K562 (cell line): Measurements from ENCODE around the gene MGAT5. TPM values are rescaled to one million over a fixed set of nuclear protein-coding genes. Genes with fewer than 3 reads are reported as not detected.

ENCODE experiments used
- ATAC-seq: fragments of 200-7000 bp; cut with Tn5 transposase; 3 replicates; pipeline ENCODE4 v1.9.1; 2020; ENCODE audit warnings: moderate library complexity
- BruUV-seq: library from RNA; stranded (reverse); fragments of 400-500 nt; replicated peaks from 2 replicates; lab custom pipeline; 2021; lab: Mats Ljungman, UMichigan
- CTCF ChIA-PET: fragments of 300-600 bp; formaldehyde crosslinking; extraction: SDS; loops from one replicate; lab custom pipeline; 2021; ENCODE audit warnings: low intra/inter-chr PET ratio; lab: Yijun Ruan, JAX
- POLR2A ChIA-PET: fragments of 300-600, 350-650 bp; sonication (Branson Sonifier 250); formaldehyde crosslinking; extraction: SDS; loops from one replicate; lab custom pipeline; 2021; ENCODE audit warnings: antibody characterized with exemption, inconsistent platforms; lab: Yijun Ruan, JAX
- DNase-seq, 4 experiments: peaks; one replicate each; pipeline versions ENCODE4 v3.0.0 to v3.0.0-alpha.2; 2011 to 2018; ENCODE audit warnings: low spot score in 3 of 4, mixed read lengths in 3 of 4; ENCODE audit errors: extremely low read depth in 1 of 4
- FAIRE-seq: peaks from 2 replicates; lab custom pipeline; 2011; peaks lifted over from hg19 to GRCh38; lab: Jason Lieb, UNC
- H2AFZ ChIP-seq: 2 replicates; pipeline ENCODE4 v1.6.0; 2011; ENCODE audit warnings: low read depth, low read length, control low read depth, inconsistent platforms
- H3K27ac ChIP-seq: fragments of 200-600 bp; 3 replicates; pipeline ENCODE4 v1.8.0; 2011; ENCODE audit warnings: low read depth, mild to moderate bottlenecking, control low read depth, inconsistent platforms, low read length, moderate library complexity, mixed read lengths; ENCODE audit errors: extremely low read depth
- H3K27me3 ChIP-seq, 2 experiments: fragments of 300-600 bp in 1 of 2; 2 replicates in 1 of 2; 3 replicates in 1 of 2; pipeline versions ENCODE4 v1.6.0 to v1.8.0; 2011; ENCODE audit warnings: inconsistent platforms in 2 of 2, low read length in 2 of 2, mild to moderate bottlenecking in 1 of 2, mixed read lengths in 1 of 2, moderate library complexity in 1 of 2; ENCODE audit not compliant: control insufficient read depth in 2 of 2, insufficient read depth in 2 of 2
- H3K36me3 ChIP-seq: fragments of 300-600 bp; 3 replicates; pipeline ENCODE4 v1.8.0; 2011; ENCODE audit warnings: mild to moderate bottlenecking, low read length, inconsistent platforms; ENCODE audit not compliant: control insufficient read depth, insufficient read depth
- H3K4me1 ChIP-seq, 2 experiments: fragments of 200-600 bp in 1 of 2; replicated peaks in 1 of 2; 2 replicates in 1 of 2; 3 replicates in 1 of 2; pipeline versions ENCODE4 v1.5.1 to v1.8.0; 2011; ENCODE audit warnings: inconsistent platforms in 2 of 2, low read length in 2 of 2, mild to moderate bottlenecking in 1 of 2, mixed read lengths in 1 of 2, moderate library complexity in 1 of 2; ENCODE audit not compliant: control insufficient read depth in 2 of 2, insufficient read depth in 2 of 2
- H3K4me2 ChIP-seq: 2 replicates; pipeline ENCODE4 v1.6.1; 2011; ENCODE audit warnings: low read length, control low read depth, inconsistent platforms, mixed read lengths; ENCODE audit not compliant: insufficient read depth
- H3K4me3 ChIP-seq: fragments of 200-600 bp; sonication (generic), shearing (Covaris generic); 2 replicates; pipeline ENCODE4 v1.5.1; 2016; ENCODE audit warnings: control low read depth, inconsistent platforms
- H3K79me2 ChIP-seq: fragments of 200-600 bp; 3 replicates; pipeline ENCODE4 v1.8.0; 2011; ENCODE audit warnings: low read length, inconsistent platforms; ENCODE audit not compliant: control insufficient read depth, insufficient read depth
- H3K9ac ChIP-seq, 2 experiments: 2 replicates each; pipeline versions ENCODE4 v1.6.0 to v1.6.1; 2011; ENCODE audit warnings: low read depth in 2 of 2, low read length in 2 of 2, control low read depth in 1 of 2, inconsistent platforms in 1 of 2, mild to moderate bottlenecking in 1 of 2, mixed read lengths in 1 of 2; ENCODE audit not compliant: insufficient read depth in 1 of 2
- H3K9me1 ChIP-seq: one replicate; pipeline ENCODE4 v1.6.0; 2011; ENCODE audit warnings: inconsistent platforms, mild to moderate bottlenecking, low read length, moderate library complexity; ENCODE audit not compliant: control insufficient read depth, insufficient read depth
- H3K9me3 ChIP-seq: replicated peaks from 2 replicates; pipeline ENCODE4 v1.5.1; 2011; ENCODE audit warnings: low read depth, low read length, inconsistent platforms; ENCODE audit not compliant: control insufficient read depth, insufficient read depth
- H4K20me1 ChIP-seq: replicated peaks from 2 replicates; pipeline ENCODE4 v1.6.1; 2011; ENCODE audit warnings: low read length, inconsistent platforms, mixed read lengths; ENCODE audit not compliant: control insufficient read depth, insufficient read depth
- BRCA1 ChIP-seq, 2 experiments: fragments of 450-650 bp in 1 of 2; sonication (generic) in 1 of 2; formaldehyde crosslinking in 1 of 2; IDR thresholded peaks; 2 replicates each; pipeline versions ENCODE4 v1.5.0 to v1.6.1; 2017 to 2020; ENCODE audit warnings: mild to moderate bottlenecking in 1 of 2, missing genetic modification reagents in 1 of 2
- FOXK2 ChIP-seq, 2 experiments: fragments of 450-650 bp; IDR thresholded peaks in 1 of 2; conservative IDR thresholded peaks in 1 of 2; 2 replicates each; pipeline ENCODE4 v1.6.1; 2016; ENCODE audit warnings: low read depth in 2 of 2, mild to moderate bottlenecking in 1 of 2
- HDAC1 ChIP-seq, 2 experiments: fragments of 450-650 bp; IDR thresholded peaks; 2 replicates each; pipeline ENCODE4 v1.6.1; 2016 to 2017; ENCODE audit warnings: inconsistent platforms in 1 of 2, mild to moderate bottlenecking in 1 of 2, moderate library complexity in 1 of 2
- KHSRP ChIP-seq: fragments of 450-650 bp; IDR thresholded peaks from 2 replicates; pipeline ENCODE4 v1.6.1; 2017
- MYBL2 ChIP-seq, 2 experiments: fragments of 450-650 bp in 1 of 2; sonication (generic) in 1 of 2; formaldehyde crosslinking in 1 of 2; IDR thresholded peaks; 2 replicates each; pipeline versions ENCODE4 v1.6.1 to v1.8.1; 2017 to 2022; ENCODE audit warnings: borderline replicate concordance in 1 of 2, inconsistent platforms in 1 of 2, low read depth in 1 of 2, mild to moderate bottlenecking in 1 of 2, missing genetic modification reagents in 1 of 2, moderate library complexity in 1 of 2
- NRF1 ChIP-seq, 2 experiments: fragments of 450-650 bp; IDR thresholded peaks in 1 of 2; conservative IDR thresholded peaks in 1 of 2; 2 replicates each; pipeline ENCODE4 v1.6.1; 2014; ENCODE audit warnings: mild to moderate bottlenecking in 2 of 2
- SMARCE1 ChIP-seq: fragments of 450-650 bp; IDR thresholded peaks from 2 replicates; pipeline ENCODE4 v1.7.1; 2016; ENCODE audit warnings: mild to moderate bottlenecking
- TBL1XR1 ChIP-seq, 2 experiments: IDR thresholded peaks; 2 replicates each; pipeline ENCODE4 v1.6.1; 2012; ENCODE audit warnings: improper control_type of control experiment in 2 of 2, low read length in 2 of 2, mild to moderate bottlenecking in 1 of 2
- U2AF1 ChIP-seq: fragments of 200-400 bp; formaldehyde crosslinking; optimal IDR thresholded peaks from 2 replicates; pipeline ENCODE3; 2017; ENCODE audit warnings: mild to moderate bottlenecking, low read depth, low read length, moderate library complexity
- ZNF263 ChIP-seq: sonication (generic); formaldehyde crosslinking; IDR thresholded peaks from 2 replicates; pipeline ENCODE4 v1.8.0; 2022; ENCODE audit warnings: mild to moderate bottlenecking, missing genetic modification reagents, borderline replicate concordance
- WGBS: fragments of 100-300 bp; shearing (Covaris generic); methylation state at CpG from one replicate; pipeline ENCODE4 v1.1.6; 2016; ENCODE audit warnings: low coverage, mixed read lengths; ENCODE audit not compliant: insufficient coverage; ENCODE audit errors: missing lambda C conversion rate; 5-methylcytosine and 5-hydroxymethylcytosine counted together
- in situ Hi-C: fragments of 300-500 bp; cut with MboI; formaldehyde crosslinking; loops from 4 replicates; pipeline ENCODE4 v1.15.0; 2018; ENCODE audit warnings: inconsistent platforms, mixed read lengths
- intact Hi-C: fragments of 100-400 bp; cut with micrococcal nuclease; formaldehyde crosslinking; loops from 2 replicates; pipeline ENCODE4 v1.14.2; 2022
- polyA plus RNA-seq, 8 experiments: library from polyadenylated mRNA; depleted of rRNA in 4 of 8; stranded (reverse) in 5 of 8; unstranded in 3 of 8; fragments of >200 nt; fragmentation: Nextera tagmentation in 2 of 8; fragmentation: Illumina TruSeq in 1 of 8; extraction: Ambion mirVana in 2 of 8; extraction: Trizol in 1 of 8; gene quantifications; 2 replicates each; pipeline versions ENCODE4 v1.2.1 to v1.2.3, GENCODE V29; 2011 to 2014; ENCODE audit warnings: inconsistent platforms in 1 of 8, missing spikeins in 1 of 8
- total RNA-seq, 7 experiments: library from RNA; depleted of rRNA in 6 of 7; stranded (reverse); fragments of >200 nt in 6 of 7; fragmentation: Illumina TruSeq in 2 of 7; extraction: Trizol in 2 of 7; gene quantifications; 2 replicates each; pipeline versions ENCODE4 v1.2.1 to v1.2.3, GENCODE V29; 2011 to 2021; ENCODE audit warnings: low replicate concordance in 1 of 7
- TF ChIP-seq, protein P1 (sequence below): fragments of 200-800 bp; sonication (Bioruptor generic); IDR thresholded peaks from 2 replicates; pipeline ENCODE4 v1.6.1; 2017; ENCODE audit warnings: missing genetic modification characterization, missing compliant biosample characterization
- TF ChIP-seq, protein P2 (sequence below): fragments of 450-650 bp; IDR thresholded peaks from 2 replicates; pipeline ENCODE4 v1.6.1; 2016; ENCODE audit warnings: missing biosample characterization, missing genetic modification characterization
- TF ChIP-seq, protein P3 (sequence below), 2 experiments: fragments of 450-650 bp; IDR thresholded peaks; 2 replicates each; pipeline ENCODE4 v1.6.1; 2018; ENCODE audit warnings: mild to moderate bottlenecking in 2 of 2, low read depth in 1 of 2; ENCODE audit not compliant: partially characterized antibody in 2 of 2

MGAT5 gene
- total and polyA plus RNA-seq, 9 of the 15 experiments (the other 6 are each of a cell fraction or from before 2014, with no cell fraction given) = 1.6 to 18.6 (median 11.1) TPM

DNA sequence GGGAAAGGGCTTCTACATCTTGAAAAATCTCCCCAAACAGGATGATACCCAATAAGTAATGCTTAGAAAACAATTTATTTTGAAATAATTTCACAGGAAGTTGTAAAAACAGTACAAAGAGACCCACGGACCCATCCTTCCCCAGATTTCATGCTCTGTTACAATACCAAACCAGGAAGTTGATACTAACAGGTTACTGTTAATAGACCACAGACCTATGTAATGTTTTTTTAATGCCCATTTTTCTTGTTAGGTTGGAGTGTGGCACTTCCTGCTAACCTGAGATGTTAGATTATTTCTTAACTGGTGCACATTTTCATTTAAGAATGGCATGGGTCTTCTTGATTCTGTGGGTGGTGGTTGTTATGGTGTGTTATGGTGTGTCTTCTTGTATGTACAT is 21.4 kb upstream of the MGAT5 start (continued):
- TF ChIP-seq, protein P1, sequence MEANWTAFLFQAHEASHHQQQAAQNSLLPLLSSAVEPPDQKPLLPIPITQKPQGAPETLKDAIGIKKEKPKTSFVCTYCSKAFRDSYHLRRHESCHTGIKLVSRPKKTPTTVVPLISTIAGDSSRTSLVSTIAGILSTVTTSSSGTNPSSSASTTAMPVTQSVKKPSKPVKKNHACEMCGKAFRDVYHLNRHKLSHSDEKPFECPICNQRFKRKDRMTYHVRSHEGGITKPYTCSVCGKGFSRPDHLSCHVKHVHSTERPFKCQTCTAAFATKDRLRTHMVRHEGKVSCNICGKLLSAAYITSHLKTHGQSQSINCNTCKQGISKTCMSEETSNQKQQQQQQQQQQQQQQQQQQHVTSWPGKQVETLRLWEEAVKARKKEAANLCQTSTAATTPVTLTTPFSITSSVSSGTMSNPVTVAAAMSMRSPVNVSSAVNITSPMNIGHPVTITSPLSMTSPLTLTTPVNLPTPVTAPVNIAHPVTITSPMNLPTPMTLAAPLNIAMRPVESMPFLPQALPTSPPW (CRISPR knock-in tag) = no peak
- TF ChIP-seq KHSRP (no peak), ZNF263 (no peak), TBL1XR1 (IDR thresholded peaks at IDR 0.05; ENCODE audit: low read length in 2 of 2) (no peak), BRCA1 (IDR thresholded peaks at IDR 0.05) (no peak), BRCA1 (CRISPR knock-in tag; IDR thresholded peaks at IDR 0.05) (no peak), U2AF1 (no peak)

DNA sequence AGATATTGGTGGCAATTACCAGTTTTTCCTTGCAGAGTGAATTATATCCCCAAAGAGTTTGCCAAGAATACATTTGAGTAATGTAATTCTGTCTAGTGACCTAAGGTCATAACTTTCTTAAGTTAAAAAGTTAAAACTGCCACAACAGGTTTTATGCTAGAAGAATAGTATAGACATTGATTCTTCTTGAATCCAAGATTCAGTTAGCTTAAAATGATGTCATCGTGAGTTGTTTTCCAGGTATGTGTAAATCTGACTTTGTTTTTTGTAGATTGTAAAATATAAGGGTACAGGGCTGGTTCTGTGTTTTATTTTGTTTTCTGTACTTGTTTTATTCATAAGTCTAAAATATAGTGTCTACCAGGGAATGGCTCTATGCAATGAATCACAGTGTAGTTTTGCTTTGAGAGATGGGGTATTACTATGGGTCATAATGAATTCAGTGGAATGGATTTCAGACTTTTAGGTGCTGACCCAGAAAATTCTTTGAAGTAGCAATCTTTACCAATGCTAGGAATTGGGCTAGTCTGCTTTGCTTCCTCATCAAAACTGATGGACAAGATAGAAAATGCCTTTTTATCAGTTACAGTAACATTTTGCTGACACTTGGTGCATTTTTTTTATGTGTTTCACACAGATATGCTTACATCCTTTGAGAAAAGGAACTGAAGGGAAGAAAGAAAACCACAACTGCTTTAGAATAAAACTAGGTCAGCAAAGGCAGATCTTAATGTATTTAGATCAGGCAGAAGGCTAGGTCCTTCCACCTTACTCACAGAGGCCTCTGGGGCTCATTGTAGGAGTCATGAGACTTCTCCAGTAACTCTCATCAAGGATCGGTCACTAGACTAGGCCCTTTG is 20.8 kb upstream of the MGAT5 start:
- no peak overlapping the region for H3K9ac ChIP-seq
- H3K9me3 ChIP-seq = peaks cover under 1% of the 10 kb centered on the region; the same call in 1 of the 2 replicates
- no peaks in the 10 kb centered on the region for H4K20me1 ChIP-seq
- BruUV-seq = no TSS peak
- H2AFZ ChIP-seq = no peak overlapping the region
- POLR2A ChIA-PET = no interaction called here
- H3K27ac ChIP-seq = no peak overlapping the region
- intact Hi-C loops = no loop called here
- no peaks in the 10 kb centered on the region for H3K27me3 ChIP-seq
- no peak overlapping the region for H3K4me2 ChIP-seq
- H3K36me3 ChIP-seq = no peaks in the 10 kb centered on the region
- no peaks in the 10 kb centered on the region for H3K79me2 ChIP-seq
- no peak for DNase-seq
- CTCF ChIA-PET = no interaction called here
- in situ Hi-C loops = no loop called here
- 42% methylated on average over 2 of the region's 2 CpGs for WGBS
- H3K4me3 ChIP-seq = no peak overlapping the region
- peaks cover 0 to 8% of the 10 kb centered on the region in 2 experiments; a peak in 1 of 5 replicates for H3K4me1 ChIP-seq
- H3K9me1 ChIP-seq = no peaks in the 10 kb centered on the region
- ATAC-seq = no peak
- no peak for FAIRE-seq
- TF ChIP-seq HDAC1 (IDR thresholded peaks at IDR 0.05) (no peak), NRF1 (conservative IDR thresholded peaks at IDR 0.05 in 1 of 2, IDR thresholded peaks at IDR 0.05 in 1 of 2) (no peak), MYBL2 (IDR thresholded peaks at IDR 0.05; ENCODE audit: low read depth) (no peak), MYBL2 (CRISPR knock-in tag; IDR thresholded peaks at IDR 0.05; ENCODE audit: borderline replicate concordance) (no peak), FOXK2 (conservative IDR thresholded peaks at IDR 0.05 in 1 of 2, IDR thresholded peaks at IDR 0.05 in 1 of 2; ENCODE audit: low read depth in 2 of 2) (no peak), SMARCE1 (no peak)
- TF ChIP-seq, protein P2, sequence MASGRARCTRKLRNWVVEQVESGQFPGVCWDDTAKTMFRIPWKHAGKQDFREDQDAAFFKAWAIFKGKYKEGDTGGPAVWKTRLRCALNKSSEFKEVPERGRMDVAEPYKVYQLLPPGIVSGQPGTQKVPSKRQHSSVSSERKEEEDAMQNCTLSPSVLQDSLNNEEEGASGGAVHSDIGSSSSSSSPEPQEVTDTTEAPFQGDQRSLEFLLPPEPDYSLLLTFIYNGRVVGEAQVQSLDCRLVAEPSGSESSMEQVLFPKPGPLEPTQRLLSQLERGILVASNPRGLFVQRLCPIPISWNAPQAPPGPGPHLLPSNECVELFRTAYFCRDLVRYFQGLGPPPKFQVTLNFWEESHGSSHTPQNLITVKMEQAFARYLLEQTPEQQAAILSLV (tag) = no peak
- TF ChIP-seq, protein P3, sequence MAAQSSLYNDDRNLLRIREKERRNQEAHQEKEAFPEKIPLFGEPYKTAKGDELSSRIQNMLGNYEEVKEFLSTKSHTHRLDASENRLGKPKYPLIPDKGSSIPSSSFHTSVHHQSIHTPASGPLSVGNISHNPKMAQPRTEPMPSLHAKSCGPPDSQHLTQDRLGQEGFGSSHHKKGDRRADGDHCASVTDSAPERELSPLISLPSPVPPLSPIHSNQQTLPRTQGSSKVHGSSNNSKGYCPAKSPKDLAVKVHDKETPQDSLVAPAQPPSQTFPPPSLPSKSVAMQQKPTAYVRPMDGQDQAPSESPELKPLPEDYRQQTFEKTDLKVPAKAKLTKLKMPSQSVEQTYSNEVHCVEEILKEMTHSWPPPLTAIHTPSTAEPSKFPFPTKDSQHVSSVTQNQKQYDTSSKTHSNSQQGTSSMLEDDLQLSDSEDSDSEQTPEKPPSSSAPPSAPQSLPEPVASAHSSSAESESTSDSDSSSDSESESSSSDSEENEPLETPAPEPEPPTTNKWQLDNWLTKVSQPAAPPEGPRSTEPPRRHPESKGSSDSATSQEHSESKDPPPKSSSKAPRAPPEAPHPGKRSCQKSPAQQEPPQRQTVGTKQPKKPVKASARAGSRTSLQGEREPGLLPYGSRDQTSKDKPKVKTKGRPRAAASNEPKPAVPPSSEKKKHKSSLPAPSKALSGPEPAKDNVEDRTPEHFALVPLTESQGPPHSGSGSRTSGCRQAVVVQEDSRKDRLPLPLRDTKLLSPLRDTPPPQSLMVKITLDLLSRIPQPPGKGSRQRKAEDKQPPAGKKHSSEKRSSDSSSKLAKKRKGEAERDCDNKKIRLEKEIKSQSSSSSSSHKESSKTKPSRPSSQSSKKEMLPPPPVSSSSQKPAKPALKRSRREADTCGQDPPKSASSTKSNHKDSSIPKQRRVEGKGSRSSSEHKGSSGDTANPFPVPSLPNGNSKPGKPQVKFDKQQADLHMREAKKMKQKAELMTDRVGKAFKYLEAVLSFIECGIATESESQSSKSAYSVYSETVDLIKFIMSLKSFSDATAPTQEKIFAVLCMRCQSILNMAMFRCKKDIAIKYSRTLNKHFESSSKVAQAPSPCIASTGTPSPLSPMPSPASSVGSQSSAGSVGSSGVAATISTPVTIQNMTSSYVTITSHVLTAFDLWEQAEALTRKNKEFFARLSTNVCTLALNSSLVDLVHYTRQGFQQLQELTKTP (IDR thresholded peaks at IDR 0.05; ENCODE audit: low read depth in 1 of 2, partially characterized antibody in 2 of 2) = no peak
